Activated gamma-delta T cell treated with anti-CD3 and anti-CD28 coated beads, Interleukin-2, amount 50 U/mL, for 16 hours (primary cell): Measurements from ENCODE around the gene PRKG1.

ENCODE experiments used
- DNase-seq: peaks from one replicate; pipeline ENCODE4 v3.0.0-alpha.2; 2020; ENCODE audit warnings: low read depth

PRKG1 gene

DNA sequence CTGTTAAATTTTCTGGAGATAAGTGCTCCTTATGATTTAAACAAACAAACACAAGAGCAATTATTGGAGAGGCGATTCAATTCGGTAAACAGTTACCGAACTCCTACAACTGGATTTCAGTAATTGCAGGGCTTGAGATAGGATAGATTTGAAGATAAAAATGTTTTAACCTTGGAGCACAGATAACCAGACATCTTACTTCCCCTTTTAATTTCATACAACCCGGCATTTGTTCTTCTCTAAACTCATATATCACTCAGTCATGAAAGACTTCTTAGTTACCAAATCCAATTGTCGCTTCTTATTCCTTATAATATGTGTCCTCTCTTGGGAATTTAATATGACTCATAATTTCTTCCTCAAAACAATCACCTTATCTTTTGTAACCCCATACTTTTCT is 861.1 kb downstream of the PRKG1 start:
- no peak for DNase-seq

DNA sequence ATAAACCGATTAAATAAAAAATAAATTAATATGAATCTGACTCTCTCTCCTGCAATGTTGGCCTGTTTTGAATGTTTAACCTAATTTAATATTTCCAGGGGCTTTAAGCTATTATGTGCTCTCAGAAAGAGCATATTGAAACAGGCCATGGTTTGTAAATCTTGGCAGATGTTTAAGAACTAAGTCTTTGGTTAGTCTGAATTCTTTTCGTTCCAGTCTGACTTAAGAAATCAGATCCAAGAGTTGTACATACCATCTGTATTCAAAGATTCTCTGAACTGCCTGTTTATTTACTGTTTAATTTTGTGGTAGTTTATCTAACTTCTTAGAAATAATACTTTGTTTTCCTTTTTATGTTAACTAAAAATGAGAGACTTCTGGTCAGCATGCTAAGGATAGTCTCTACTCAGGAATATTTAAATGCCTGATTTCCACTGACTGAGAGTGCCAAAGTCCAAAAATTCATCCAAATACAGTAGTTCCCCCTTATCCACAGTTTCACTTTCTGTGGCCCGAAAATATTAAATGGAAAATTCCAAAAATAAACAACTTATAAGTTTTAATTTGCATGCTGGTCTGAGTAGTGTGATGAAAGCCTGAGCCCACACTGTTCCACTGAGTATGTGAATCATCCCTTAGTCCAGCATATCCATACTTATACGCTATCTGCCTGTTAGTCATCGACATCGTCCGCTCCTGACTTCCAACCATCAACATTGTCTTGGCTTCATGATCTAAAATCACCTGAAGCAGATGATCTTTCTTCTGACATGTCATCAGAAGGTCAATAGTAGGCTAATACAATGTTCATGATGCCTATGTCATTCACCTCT is 863.2 kb downstream of the PRKG1 start:
- no peak for DNase-seq

DNA sequence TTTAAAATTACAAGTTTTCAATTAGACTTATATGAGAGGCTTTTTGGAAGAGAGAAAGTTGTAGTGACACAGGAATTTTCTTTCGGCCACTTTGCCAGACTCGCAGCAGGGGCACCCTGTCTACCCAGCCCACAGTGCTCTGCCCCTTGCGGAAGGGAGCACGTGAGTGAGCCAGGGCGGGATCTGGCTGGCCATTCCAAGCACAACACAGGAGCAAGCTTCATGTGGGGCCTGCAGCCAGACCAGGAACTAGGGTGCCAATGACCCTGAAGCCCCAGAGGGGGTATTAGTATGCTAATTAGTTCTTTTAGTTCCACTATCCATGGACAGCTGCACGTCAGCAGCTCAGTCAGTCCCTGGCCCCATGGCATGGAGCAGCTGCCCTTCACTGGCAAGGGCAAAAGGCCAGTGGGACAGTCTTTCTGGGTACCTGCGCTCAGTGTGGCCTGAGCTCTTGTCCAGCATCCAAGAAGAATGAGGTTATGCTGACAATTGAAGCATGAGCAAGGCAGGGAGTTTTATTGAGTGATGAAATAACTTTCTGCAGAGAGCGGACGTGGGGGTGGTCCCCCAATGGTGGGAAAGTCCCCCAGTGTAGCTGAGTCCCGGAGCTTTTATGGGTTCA is 876.2 kb downstream of the PRKG1 start:
- DNase-seq: no peak

GRCh38 chr10:51950996-51951555 is 876.8 kb downstream of the PRKG1 start:
- no peak for DNase-seq

DNA sequence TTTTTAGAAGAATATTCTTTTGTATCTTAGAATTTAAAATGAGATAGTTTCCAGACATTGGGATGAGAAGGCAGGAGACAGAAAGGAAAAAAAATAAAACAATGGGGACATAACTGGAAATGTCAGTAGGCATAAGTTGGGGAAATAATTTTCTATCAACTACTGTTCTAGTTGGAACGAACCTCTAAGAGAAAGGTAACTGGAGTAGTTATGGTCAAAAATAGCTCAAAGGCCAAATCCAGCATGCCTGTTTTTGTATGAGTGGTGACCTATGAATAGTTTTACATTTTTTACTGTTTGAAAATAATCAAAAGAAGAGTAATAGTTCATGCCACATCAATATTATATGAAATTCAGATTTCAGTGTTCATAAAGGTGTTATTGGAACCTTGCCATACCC is 877.3 kb downstream of the PRKG1 start:
- DNase-seq: no peak

DNA sequence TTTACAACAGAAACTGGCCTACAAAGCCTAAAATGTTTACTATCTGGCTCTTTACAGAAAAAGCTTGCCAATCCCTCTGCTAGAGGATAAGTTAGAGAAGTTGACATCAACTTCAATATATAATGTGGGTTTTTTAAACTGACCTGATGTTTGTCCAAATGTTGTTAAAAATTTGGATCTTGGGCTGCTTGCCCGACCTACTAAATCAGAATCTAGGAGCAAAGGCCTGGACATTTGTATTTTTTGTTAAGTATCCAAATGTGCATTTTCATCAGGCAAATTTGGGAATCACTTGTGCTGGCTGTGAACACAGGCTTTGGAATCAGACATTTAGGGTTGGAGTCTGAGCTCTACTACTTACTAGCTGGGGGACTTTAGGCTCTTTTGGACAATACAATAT is 877.8 kb downstream of the PRKG1 start:
- DNase-seq: no peak

DNA sequence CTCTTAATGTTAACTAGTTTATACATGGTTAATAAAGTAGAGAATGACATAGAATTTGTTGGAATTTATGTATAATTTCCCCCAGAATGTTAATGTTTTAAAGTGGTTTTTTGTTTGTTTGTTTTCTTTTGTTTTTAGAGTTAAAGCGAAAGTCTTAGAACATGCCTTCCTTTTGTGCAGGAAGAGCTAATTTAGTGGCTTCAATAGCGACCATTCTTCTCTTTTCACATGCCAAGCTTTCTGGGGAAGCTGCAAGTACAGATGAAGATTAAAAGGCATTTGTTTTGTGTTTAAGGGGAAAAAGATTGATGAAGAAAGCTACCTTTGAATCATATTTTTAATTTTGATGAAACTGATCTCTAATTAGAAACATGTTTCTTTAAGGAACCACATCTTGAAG is 881.4 kb downstream of the PRKG1 start:
- DNase-seq: no peak

GRCh38 chr10:51956822-51957221 is 882.5 kb downstream of the PRKG1 start:
- DNase-seq: no peak

DNA sequence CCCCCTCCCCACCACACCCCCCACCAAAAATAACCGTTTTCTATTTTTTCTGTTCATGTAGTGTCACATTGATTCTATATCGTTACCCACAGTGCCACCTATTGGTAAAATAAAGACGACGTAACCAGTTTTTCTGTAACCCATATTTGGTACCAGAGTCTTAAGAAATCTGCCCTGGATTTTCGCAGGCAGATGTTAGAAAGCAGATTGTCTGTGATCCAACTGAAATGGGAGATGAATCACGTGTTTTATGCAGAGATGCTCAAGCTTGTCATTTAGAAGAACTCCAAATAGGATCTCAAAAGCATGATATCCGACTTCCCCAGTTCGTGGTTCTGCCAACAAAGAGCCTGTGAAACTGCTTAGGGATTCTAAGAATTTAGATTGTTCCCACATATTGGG is 886.2 kb downstream of the PRKG1 start:
- DNase-seq: no peak

DNA sequence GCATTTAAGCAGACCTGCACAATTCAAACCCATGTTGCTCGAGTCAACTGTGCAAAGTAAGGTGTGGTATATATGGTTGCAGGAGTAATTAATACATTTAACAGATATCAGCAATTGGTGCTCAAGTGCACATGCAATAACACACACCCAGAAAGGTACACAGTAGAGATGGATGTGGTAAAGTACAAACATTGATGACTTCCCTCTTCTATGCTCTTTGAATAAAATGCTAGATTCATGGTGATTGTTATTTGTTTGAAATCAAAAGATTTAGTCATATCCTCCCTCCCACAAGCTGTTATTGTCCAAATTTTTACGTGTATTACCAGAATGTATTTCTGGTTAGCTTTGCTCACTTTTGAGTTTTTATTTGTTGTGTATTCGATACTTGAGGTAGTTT is 887.1 kb downstream of the PRKG1 start:
- DNase-seq: no peak

DNA sequence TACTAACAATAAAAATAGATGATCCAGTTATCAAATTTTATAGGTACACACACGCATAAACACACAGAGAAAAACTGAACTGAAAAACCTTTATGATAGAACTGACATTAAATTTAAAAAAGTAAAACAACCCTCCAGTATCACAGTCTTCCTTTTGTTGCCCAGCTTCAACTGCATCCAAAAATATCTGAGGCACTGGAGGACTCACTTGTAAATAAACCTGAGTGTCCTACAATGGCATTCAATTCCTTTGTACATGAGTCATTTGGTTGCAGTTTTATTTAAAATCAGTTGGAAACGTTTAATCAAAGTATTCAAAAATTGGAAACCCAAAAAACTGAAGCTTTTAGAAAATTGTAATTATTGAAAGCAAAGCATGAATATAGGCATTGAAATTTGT is 890.3 kb downstream of the PRKG1 start:
- DNase-seq: no peak

GRCh38 chr10:51965451-51965850 is 891.2 kb downstream of the PRKG1 start:
- no peak for DNase-seq

GRCh38 chr10:51972733-51973346 is 898.6 kb downstream of the PRKG1 start:
- DNase-seq: no peak

- DNase-seq: no peak
Observed at GRCh38 chr10:51980752-51981151, 906.5 kb downstream of the PRKG1 start.

DNA sequence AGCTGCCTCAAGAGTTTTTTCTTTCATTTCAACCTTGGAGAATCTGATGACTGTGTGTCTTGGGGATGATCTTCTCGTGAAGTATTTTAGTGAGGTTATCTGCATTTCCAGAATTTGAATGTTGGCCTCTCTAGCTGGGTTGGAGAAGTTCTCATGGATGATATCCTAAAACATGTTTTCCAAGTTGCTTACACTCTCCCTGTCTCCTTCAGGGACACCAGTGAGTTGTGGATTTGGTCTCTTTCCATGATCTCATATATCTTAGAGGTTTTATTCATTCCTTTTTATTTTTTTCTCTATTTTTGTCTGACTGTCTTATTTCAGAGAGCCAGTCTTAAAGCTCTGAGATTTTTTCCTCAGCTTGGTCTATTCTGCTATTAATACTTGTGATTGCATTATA is 907.4 kb downstream of the PRKG1 start:
- DNase-seq: no peak

DNA sequence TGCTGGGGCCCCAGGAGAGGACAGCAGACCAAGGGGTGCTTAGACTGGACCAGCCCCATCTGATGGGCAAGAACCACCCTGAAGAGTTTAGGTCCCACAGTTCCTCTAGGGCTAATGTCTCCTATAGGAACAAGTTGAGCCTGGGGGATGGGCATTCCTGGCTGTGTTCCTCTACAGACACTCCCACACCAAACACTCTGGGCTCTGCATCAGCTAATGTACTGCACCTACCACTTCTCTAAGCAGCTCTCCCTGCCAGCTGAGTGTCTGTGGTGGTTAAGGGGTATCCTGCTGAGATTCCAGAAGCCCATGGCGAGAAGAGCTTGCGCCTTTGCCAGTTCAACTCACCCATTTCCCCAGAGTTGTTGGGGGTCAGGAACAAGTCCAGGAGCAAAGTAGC is 909.2 kb downstream of the PRKG1 start:
- no peak for DNase-seq

GRCh38 chr10:51985336-51985735 is 911.0 kb downstream of the PRKG1 start:
- no peak for DNase-seq

GRCh38 chr10:51986516-51986915 is 912.2 kb downstream of the PRKG1 start:
- DNase-seq: no peak

DNA sequence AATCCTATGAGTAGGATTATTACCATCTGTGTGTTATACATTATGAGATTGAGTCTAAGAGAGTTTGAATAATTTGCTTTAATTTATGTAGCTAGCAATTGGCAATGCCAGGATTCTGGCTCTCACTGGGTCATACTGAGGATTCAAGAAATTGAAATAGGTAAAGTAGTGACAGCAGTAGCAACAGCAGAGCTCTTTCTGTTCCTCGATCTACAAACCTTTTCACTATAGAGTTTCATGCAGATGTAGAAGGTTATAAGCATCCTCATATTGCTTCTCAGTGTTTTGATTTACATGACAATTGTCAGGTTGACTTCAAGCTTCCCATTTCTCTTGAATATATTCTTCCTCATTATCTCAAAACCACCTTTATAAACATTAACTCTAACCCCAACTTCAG is 919.2 kb downstream of the PRKG1 start:
- DNase-seq: no peak

- DNase-seq: no peak
Observed at GRCh38 chr10:51999096-51999495, 924.8 kb downstream of the PRKG1 start.

DNA sequence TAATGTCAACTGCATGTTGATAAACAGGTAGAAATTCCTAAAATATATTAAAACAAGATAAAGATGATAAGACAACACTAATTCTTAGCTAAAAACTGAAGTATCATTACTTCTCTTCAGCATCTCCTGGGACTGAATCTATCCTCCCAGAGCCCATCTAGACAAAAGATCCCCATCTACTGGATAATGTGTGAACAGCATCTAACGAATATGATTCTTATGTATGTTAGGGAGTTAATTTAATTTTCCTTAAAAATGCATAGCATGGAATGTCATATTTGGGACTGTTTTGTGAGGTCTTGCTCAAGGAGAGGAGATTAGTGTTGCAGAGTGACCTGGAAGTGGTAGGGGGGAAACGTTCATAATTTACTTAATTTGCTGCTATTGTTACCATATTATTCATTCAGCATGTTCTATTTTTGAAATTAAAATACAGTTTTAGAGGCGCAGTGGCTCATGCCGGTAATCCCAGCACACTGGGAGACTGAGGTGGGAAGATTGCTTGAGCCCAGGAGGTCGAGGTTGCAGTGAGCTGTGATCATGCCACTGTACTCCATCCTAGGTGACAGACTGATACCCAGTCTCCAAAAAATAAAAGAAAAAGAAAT is 930.2 kb downstream of the PRKG1 start:
- DNase-seq: no peak

GRCh38 chr10:52007091-52007490 is 932.8 kb downstream of the PRKG1 start:
- no peak for DNase-seq

DNA sequence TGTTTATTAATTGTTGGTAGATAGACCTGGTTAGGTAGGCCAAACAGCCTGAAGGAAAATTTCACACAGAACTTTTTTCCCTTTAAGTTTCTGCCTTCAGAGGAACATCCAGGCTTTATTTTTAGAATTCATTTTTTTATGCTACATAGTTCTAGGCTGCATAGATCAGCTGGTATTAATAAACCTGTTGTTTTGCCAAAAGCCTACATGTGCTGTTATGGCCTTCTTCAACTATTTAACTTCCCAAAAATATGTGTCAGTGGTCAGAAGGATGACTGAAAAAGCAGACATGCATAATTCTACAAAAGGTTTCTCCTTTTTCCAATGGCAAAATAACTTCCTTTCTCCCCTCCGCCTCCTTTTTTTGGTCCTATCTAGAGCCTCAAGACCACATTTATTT is 936.8 kb downstream of the PRKG1 start:
- no peak for DNase-seq
